OCI-LY7 (cell line): ENCODE results near the gene NEMP2. TPM values are rescaled to one million over a fixed set of nuclear protein-coding genes. Genes with fewer than 3 reads are reported as not detected.
A peak's percentile ranks its signal among the peaks of the same experiment; 100 is the strongest.

ENCODE experiments used
- BruUV-seq: library from RNA; stranded (reverse); fragments of 400-500 nt; replicated peaks from 2 replicates; lab custom pipeline; 2021; lab: Mats Ljungman, UMichigan
- CTCF ChIA-PET: fragments of 300-600 bp; sonication (Branson Sonifier 250); formaldehyde crosslinking; loops from one replicate; lab custom pipeline; 2022; ENCODE audit warnings: antibody characterized with exemption; ENCODE audit not compliant: unreplicated experiment; lab: Charles Lee
- POLR2A ChIA-PET: fragments of 300-600 bp; sonication (Branson Sonifier 250); formaldehyde crosslinking; loops from one replicate; lab custom pipeline; 2022; ENCODE audit warnings: antibody characterized with exemption; lab: Charles Lee
- DNase-seq: peaks from one replicate; pipeline ENCODE4 v3.0.0-alpha.2; 2015; ENCODE audit warnings: low spot score
- H2AFZ ChIP-seq: fragments of 200-600 bp; sonication (generic), shearing (Covaris generic); 2 replicates; pipeline ENCODE4 v1.6.1; 2014; ENCODE audit warnings: mild to moderate bottlenecking, antibody characterized with exemption, low read length, moderate library complexity
- H3K27ac ChIP-seq: fragments of 200-600 bp; sonication (generic); 2 replicates; pipeline ENCODE4 v1.5.1; 2014; ENCODE audit warnings: mixed run types, low read depth, mild to moderate bottlenecking, moderate library complexity, low read length, inconsistent platforms; ENCODE audit not compliant: poor library complexity, severe bottlenecking
- H3K36me3 ChIP-seq: fragments of 200-600 bp; sonication (generic); 2 replicates; pipeline ENCODE4 v1.6.1; 2014; ENCODE audit warnings: mild to moderate bottlenecking, antibody characterized with exemption, low read length, moderate library complexity, mixed read lengths; ENCODE audit not compliant: insufficient read depth
- H3K4me1 ChIP-seq: fragments of 200-600 bp; sonication (generic); 2 replicates; pipeline ENCODE4 v1.5.1; 2014; ENCODE audit warnings: mild to moderate bottlenecking, low read length; ENCODE audit not compliant: insufficient read depth, poor library complexity, severe bottlenecking
- H3K4me2 ChIP-seq: fragments of 200-600 bp; sonication (generic); 2 replicates; pipeline ENCODE4 v1.6.1; 2014; ENCODE audit warnings: mild to moderate bottlenecking, low read length
- H3K4me3 ChIP-seq: fragments of 200-600 bp; sonication (generic); 2 replicates; pipeline ENCODE4 v1.5.1; 2014; ENCODE audit warnings: mild to moderate bottlenecking, low read depth, low read length; ENCODE audit not compliant: poor library complexity, severe bottlenecking
- H3K79me2 ChIP-seq: fragments of 200-600 bp; sonication (generic); 2 replicates; pipeline ENCODE4 v1.6.1; 2016; ENCODE audit warnings: low read depth, mild to moderate bottlenecking, low read length, moderate library complexity, mixed read lengths; ENCODE audit not compliant: insufficient read depth
- H3K9me2 ChIP-seq: fragments of 200-600 bp; sonication (generic); 2 replicates; pipeline ENCODE4 v1.6.1; 2016; ENCODE audit warnings: mild to moderate bottlenecking, low read length, mixed read lengths; ENCODE audit not compliant: insufficient read depth
- H3K9me3 ChIP-seq: fragments of 200-600 bp; sonication (generic); 2 replicates; pipeline ENCODE4 v1.6.1; 2014; ENCODE audit warnings: mild to moderate bottlenecking, mixed run types, low read length, mixed read lengths
- H4K20me1 ChIP-seq: fragments of 200-600 bp; sonication (generic); 2 replicates; pipeline ENCODE4 v1.6.1; 2014; ENCODE audit warnings: mild to moderate bottlenecking, antibody characterized with exemption, low read length, moderate library complexity, mixed read lengths; ENCODE audit not compliant: insufficient read depth
- CTCF ChIP-seq: fragments of 200-600 bp; sonication (generic); conservative IDR thresholded peaks from 2 replicates; pipeline ENCODE4 v1.5.1; 2014; ENCODE audit warnings: mild to moderate bottlenecking, antibody characterized with exemption, low read length, moderate library complexity, mixed read lengths
- EZH2phosphoT487 ChIP-seq: fragments of 200-600 bp; sonication (generic); IDR thresholded peaks from 2 replicates; pipeline ENCODE4 v1.6.1; 2018; ENCODE audit warnings: low read depth, borderline replicate concordance, mild to moderate bottlenecking, mixed run types, antibody characterized with exemption, low read length, moderate library complexity, mixed read lengths
- intact Hi-C: fragments of 100-400 bp; cut with micrococcal nuclease; formaldehyde crosslinking; loops from one replicate; pipeline ENCODE4 v1.10.0; 2022; ENCODE audit not compliant: unreplicated experiment
- total RNA-seq, 2 experiments: library from RNA; depleted of rRNA in 1 of 2; stranded (reverse); fragments of >200 nt in 1 of 2; shearing (Covaris generic) in 1 of 2; gene quantifications; 2 replicates each; pipeline ENCODE4 v1.2.3, GENCODE V29; 2014 to 2022

NEMP2 gene
- total RNA-seq, 2 experiments from 2014 or later = 5.6 to 18.5 TPM

- TF ChIP-seq CTCF (no peak), EZH2phosphoT487 (no peak)
- H3K36me3 ChIP-seq = peaks cover 60% of the 10 kb centered on the region
- intact Hi-C loops = no loop called here
- peaks cover 13% of the 10 kb centered on the region for H3K4me1 ChIP-seq
- DNase-seq = no peak
- H2AFZ ChIP-seq = no peak overlapping the region
- ChIA-PET POLR2A (no interaction called here), CTCF (no interaction called here)
- no peaks in the 10 kb centered on the region for H3K9me2 ChIP-seq
- no peaks in the 10 kb centered on the region for H3K9me3 ChIP-seq
- no TSS peak for BruUV-seq
- H3K4me3 ChIP-seq = no peak overlapping the region
- H4K20me1 ChIP-seq = no peaks in the 10 kb centered on the region
- H3K27ac ChIP-seq = no peak overlapping the region
- no peak overlapping the region for H3K4me2 ChIP-seq
- H3K79me2 ChIP-seq = no peaks in the 10 kb centered on the region
These were observed 31.4 kb downstream of the NEMP2 start for GRCh38 chr2:190503088-190503487.

GRCh38 chr2:190501702-190502407, 32.7 kb downstream of the NEMP2 start:
- no peak for DNase-seq
- ChIA-PET POLR2A (interaction anchor here (1.3 kb wide), 1 partner anchor 24 kb away, joined by 3 read pairs; no protein-coding TSS in a partner anchor), CTCF (no interaction called here)
- Histone ChIP-seq H3K27ac (no peak overlapping the region), H3K4me3 (no peak overlapping the region), H3K9me3 (no peaks in the 10 kb centered on the region), H3K9me2 (no peaks in the 10 kb centered on the region), H3K79me2 (no peaks in the 10 kb centered on the region), H3K36me3 (peaks cover 65% of the 10 kb centered on the region), H3K4me1 (peaks cover 4% of the 10 kb centered on the region), H2AFZ (no peak overlapping the region), H4K20me1 (no peaks in the 10 kb centered on the region), H3K4me2 (no peak overlapping the region)
- TF ChIP-seq EZH2phosphoT487 (no peak), CTCF (no peak)
- intact Hi-C loops = no loop called here
- no TSS peak for BruUV-seq

GRCh38 chr2:190501231-190501630, 33.3 kb downstream of the NEMP2 start:
- Histone ChIP-seq H3K4me1 (no peaks in the 10 kb centered on the region), H3K9me2 (no peaks in the 10 kb centered on the region), H3K36me3 (peaks cover 65% of the 10 kb centered on the region), H3K79me2 (no peaks in the 10 kb centered on the region), H4K20me1 (no peaks in the 10 kb centered on the region), H3K9me3 (no peaks in the 10 kb centered on the region), H2AFZ (no peak overlapping the region), H3K4me2 (no peak overlapping the region), H3K27ac (no peak overlapping the region), H3K4me3 (no peak overlapping the region)
- TF ChIP-seq EZH2phosphoT487 (no peak), CTCF (no peak)
- TSS peak; percentile 48 for BruUV-seq
- ChIA-PET CTCF (no interaction called here), POLR2A (interaction anchor here (0.6 to 1.3 kb wide), 3 partner anchors 15 to 94 kb away, joined by 3 to 4 read pairs (median 3); no protein-coding TSS in a partner anchor)
- no peak for DNase-seq
- intact Hi-C loops = no loop called here
